GM12864 (cell line): ENCODE data around the gene CD101.

Source experiments
- DNase-seq: peaks from one replicate; pipeline ENCODE4 v3.0.0-alpha.2; 2011; ENCODE audit warnings: low read depth
- H3K4me3 ChIP-seq: 2 replicates; pipeline ENCODE4 v1.5.1; 2011; ENCODE audit warnings: mild to moderate bottlenecking, low read depth, low read length, control low read depth
- TF ChIP-seq, protein P1 (sequence below): IDR thresholded peaks from 2 replicates; pipeline ENCODE4 v1.5.1; 2011; ENCODE audit warnings: low read depth, mild to moderate bottlenecking, moderate library complexity, low read length, control low read depth, inconsistent platforms; ENCODE audit errors: missing control alignments

Gene CD101

DNA sequence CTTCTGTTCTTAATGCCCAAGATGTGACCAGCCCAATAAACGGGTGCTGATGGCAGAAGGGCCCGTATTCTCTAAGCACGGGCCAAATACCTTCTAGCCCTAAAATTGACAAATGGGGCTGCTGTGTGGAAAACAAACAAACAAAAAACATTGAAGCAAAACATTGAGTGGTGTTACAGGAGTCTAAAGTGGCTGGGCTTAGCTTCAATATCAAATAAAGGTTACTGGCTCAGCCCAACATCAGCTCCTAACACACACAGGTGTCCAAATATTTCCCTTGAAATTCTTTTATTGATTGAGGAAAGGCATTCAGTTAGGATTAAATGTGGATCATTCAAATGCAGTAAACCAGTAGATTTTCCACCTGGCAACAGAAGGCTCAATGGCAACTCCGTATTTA, 45.2 kb downstream of the CD101 start:
- no peak for DNase-seq

DNA sequence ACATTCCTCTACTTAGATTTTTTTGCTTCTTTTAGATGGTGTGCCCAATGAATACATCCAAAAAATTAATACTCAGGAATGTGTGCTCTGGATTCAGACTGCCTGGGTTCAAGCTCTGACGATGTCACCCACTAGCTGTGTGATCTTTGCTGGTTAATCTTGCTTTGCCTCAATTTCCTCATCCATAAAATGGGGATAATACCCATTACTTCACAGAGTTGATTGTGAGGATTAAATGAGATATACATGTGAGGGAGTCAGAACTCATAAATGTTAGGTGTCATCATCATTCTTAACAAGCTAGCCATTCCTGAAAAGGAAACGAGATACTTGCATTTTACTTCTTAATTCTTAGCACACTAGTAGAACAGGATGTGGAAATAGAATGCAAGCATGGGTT, 45.7 kb downstream of the CD101 start:
- DNase-seq: no peak
- TF ChIP-seq, protein P1, sequence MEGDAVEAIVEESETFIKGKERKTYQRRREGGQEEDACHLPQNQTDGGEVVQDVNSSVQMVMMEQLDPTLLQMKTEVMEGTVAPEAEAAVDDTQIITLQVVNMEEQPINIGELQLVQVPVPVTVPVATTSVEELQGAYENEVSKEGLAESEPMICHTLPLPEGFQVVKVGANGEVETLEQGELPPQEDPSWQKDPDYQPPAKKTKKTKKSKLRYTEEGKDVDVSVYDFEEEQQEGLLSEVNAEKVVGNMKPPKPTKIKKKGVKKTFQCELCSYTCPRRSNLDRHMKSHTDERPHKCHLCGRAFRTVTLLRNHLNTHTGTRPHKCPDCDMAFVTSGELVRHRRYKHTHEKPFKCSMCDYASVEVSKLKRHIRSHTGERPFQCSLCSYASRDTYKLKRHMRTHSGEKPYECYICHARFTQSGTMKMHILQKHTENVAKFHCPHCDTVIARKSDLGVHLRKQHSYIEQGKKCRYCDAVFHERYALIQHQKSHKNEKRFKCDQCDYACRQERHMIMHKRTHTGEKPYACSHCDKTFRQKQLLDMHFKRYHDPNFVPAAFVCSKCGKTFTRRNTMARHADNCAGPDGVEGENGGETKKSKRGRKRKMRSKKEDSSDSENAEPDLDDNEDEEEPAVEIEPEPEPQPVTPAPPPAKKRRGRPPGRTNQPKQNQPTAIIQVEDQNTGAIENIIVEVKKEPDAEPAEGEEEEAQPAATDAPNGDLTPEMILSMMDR: no peak
- H3K4me3 ChIP-seq: no peak overlapping the region

More for the DNA sequence above, 45.2 kb downstream of the CD101 start:
- H3K4me3 ChIP-seq: no peak overlapping the region
- TF ChIP-seq, protein P1: no peak

DNA sequence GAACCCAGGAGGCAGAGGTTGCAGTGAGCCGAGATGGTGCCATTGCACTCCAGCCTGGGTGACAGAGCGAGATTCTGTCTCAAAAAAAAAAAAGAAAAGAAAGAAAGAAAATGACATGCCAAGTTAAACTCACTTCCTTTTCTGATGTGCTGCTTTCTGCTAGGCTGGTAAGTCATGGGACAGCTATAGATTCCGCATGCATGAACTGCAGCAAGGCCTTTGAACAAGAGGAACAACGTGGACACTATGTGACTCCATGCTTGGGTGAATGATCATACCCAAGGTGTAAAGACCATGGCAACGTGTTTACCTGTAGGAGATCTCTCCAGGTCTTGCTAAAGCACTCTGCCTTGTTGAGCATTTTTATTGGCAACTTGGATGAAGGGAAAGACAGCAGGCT, 48.3 kb downstream of the CD101 start:
- TF ChIP-seq, protein P1: no peak
- no peak overlapping the region for H3K4me3 ChIP-seq
- no peak for DNase-seq

DNA sequence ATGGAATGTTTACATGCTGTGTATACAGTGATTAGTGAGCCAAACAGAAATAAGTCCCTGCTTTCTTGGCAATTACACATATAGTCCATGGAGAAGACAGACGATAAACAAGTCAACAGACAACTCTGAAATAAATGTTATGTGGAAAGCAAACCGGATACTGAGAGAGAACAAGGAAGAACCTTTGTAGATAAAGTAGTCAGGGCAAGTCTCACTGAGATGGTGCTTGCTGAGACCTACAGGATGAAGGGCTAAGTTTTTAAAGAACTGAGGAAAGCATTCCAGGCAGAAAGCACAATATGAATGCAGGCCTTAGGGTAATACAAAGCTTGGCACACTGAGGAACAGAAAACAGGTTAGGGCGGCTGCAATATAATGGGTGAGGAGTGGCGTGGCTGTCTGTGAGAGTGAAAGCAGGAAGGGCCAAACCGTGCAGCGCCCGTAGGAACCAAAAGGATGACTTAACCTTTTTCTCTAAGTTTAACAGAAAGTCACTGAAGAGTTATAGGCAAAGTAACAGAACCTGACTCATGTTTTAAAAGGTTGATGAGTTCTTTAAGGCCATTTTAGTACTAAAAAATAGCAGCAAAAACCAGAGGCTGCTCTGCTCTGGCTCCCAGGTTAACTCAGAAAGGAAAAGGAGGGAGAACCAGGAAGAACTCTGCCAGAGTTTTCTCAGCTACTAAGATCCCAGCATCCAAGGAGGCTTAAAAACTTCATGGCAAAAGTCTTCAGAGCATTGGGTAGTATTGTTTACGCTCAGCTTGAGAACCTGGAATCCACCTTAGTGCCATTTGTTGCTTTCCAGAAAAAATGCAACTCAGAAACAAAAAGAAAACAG, 49.9 kb downstream of the CD101 start:
- peak overlapping the region; percentile 48 for H3K4me3 ChIP-seq
- TF ChIP-seq, protein P1: no peak
- DNase-seq: peak; percentile 55

DNA sequence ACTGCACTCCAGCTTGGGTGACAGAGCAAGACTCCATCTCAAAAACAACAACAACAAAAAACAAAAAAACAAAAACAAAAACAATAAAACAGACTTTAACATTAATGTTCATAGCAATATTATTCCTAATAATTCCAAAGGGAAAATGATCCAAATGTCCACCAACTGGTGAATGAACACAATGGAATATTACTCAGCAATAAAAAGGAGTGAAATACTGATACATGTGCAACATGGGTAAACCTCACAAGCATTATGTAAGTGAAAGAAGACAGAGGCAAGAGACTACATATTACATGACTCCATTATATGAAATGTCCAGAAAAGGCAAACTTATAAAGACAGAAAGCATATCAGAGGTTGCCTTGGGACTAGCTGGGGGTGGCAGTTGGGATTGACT, 52.5 kb downstream of the CD101 start:
- no peak for DNase-seq
- H3K4me3 ChIP-seq: no peak overlapping the region
- TF ChIP-seq, protein P1: no peak

DNA sequence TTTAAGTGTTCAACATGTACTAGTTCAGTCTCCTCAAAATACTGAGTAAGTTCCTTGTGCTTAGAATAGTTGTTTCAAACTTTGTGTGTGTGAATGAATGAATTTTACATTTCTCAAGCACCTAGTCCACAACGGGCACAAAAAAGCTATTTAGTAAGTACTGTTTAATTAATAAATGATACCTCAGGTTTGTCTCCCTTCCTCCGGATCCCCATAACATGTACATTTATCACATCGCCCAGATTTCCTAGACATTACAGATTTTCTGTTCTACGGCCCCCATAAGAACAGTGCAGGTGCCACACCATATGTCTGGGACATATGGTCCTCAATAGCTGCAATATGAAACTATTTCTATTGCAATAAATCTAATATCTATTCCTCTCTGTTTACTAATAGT, 57.2 kb downstream of the CD101 start:
- DNase-seq: no peak
- peak overlapping the region; percentile 91 for H3K4me3 ChIP-seq

More for the DNA sequence above, 57.2 kb downstream of the CD101 start:
- TF ChIP-seq, protein P1: no peak
